Fibroblast of skin of back (primary cell): ENCODE results near the gene DNM3.
A peak's percentile ranks its signal among the peaks of the same experiment; 100 is the strongest.

Source experiments
- DNase-seq: peaks from one replicate; pipeline ENCODE4 v3.0.0-alpha.2; 2013

DNM3 gene

DNA sequence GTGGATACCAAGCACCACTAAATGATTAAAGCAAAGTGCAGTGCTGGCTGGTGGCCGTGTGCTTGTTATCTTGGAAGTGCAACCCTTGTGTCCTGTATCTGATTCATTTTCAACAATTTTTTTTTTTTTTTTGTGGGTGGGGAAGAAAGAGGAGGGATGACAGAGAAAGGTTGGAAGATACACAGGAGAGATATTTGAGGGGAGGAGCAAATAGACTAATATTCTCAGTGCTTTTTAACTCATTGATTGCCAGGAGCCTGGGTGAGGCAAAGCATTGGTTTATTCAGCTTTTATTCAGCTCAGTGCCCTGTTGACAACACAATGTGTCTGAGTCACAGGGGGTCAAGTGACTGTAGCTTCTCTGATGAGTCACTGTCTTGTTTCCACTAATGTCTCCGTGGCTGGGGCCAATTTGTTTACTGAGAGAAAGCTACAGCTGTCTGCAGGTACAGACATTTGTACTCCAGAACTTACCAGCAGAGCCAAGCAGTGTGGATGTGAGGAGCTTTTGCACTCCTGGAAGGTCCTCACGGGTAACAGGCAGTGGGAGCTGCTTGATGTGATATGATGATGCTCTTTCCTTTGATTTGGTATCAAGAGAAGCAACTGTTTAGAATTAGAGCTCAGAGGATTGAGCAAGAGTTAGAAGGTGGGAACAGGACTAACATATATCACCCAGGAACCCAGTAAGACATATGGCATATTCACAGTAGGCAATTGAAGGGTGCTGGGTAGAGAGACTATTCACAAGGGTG is 23.6 kb upstream of the DNM3 start:
- DNase-seq, result peak; percentile 81

DNA sequence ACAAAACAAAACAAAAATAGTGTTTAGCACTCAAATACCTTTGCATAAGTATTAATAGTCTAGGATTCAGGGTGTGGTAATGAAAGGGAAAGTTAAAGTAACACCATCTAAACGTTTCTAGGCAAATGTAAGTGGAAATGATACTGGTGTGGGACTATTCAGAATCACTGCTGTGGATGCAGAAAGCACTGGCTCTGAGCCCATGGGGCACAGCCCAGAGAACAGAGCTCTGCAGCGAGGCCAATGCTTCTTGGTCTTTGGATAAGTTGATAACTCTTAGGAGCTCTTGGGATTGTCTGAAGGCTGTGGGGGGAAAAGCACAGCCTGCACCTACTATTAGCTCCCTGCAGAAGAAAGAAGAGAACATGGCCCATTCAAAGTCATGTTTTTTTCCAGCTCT is 21.4 kb upstream of the DNM3 start:
- no peak for DNase-seq

DNA sequence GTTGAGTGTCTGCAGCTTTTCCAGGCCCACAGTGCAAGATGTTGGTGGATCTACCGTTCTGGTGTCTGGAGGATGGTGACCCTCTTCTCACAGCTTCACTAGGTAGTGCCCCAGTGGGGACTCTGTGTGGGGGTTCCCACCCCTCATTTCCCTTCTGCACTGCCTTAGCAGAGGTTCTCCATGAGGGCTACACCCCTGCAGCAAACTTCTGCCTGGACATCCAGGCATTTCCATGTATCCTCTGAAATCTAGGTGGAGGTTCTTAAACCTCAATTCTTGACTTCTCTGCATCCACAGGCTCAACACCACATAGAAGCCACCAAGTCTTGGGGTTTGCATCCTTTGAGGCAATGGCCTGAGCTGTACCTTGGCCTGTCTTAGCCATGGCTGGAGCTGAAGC is 14.3 kb upstream of the DNM3 start:
- no peak for DNase-seq

GRCh38 chr1:171828794-171829193 is 12.5 kb upstream of the DNM3 start:
- DNase-seq, result no peak

- DNase-seq, result peak; percentile 74
These were observed 8.0 kb upstream of the DNM3 start for GRCh38 chr1:171833091-171833825.

DNA sequence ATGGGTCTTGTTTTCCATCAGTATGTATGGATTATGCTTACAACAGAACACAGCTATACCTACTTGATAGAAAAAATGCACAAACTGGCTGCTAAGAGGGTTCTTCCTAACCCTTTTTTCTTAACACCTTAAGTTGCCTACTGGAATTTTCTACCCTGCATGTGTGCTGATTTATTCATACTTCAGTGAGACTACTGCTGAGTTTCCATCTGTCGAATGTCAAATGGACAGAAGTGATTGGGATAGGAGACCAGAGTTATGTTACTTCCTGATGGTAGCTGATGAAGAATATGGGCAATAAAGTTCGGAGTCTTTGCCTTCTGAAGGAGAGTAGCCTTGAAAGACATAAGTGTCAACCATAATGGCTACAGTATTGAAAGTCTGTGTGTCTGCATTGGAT is 6.5 kb upstream of the DNM3 start:
- no peak for DNase-seq

- DNase-seq, result no peak
These were observed 5.4 kb upstream of the DNM3 start for GRCh38 chr1:171835891-171836290.

DNA sequence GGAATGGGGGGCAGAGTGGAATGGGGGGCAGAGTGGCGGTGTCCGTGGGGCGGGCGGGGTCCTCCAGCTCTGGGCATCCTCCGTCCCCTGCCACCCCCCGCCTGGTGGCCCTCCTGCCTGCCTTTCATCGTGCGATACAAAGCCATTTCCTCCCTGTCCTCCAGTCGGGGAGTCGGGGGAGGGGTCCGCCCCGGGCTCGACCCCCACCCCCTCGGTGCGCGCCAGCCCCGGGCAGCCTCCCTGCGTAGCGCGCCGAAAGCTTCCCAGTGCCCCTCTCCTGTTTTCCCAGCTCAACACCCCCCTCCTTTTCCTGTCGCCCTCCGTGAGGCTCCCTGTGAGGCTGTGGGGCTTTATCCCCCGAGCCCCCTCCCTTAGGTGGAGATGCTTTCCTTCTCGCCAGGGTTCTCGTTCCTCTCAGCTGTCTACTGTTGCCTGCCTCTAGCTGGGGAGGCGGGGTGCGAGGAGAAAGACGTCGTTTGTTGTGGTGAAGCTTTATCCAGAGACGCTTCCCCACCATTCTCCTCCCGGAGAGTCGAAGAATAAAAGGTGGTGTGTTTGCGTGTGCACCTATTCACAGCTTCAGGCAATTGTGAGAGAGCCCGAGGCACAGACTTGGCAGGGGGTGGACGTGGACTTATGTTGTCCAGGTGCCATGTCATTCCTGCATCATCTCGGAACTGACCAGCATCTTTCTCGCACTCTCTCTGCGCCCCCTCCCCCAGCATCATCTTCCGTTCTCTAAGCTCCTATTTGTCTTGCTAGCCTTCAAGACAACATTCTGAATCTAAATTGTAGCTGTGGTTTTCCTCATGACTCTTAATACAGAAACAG is 848 bp downstream of the DNM3 start:
- no peak for DNase-seq

- no peak for DNase-seq
These were observed 3.1 kb downstream of the DNM3 start for GRCh38 chr1:171844381-171844780.

DNA sequence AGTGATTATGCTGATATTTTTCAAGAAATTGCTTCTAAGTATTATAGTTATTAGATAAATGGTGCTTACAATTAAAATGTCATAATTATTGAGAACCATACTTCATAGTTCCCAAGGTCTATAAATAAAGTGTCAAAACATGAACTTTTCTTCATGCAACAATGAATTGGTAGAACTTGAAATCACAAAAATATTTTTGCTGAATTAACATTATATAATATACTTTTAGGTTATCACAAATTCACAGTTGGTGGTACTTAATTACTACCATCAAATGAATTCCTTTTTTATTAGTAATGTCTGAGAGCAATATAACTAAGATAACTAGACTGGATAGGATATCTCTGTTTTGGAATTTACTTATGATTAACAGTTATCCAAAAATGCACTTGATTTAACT is 4.7 kb downstream of the DNM3 start:
- DNase-seq, result no peak

GRCh38 chr1:171849245-171849898 is 8.1 kb downstream of the DNM3 start:
- no peak for DNase-seq

DNA sequence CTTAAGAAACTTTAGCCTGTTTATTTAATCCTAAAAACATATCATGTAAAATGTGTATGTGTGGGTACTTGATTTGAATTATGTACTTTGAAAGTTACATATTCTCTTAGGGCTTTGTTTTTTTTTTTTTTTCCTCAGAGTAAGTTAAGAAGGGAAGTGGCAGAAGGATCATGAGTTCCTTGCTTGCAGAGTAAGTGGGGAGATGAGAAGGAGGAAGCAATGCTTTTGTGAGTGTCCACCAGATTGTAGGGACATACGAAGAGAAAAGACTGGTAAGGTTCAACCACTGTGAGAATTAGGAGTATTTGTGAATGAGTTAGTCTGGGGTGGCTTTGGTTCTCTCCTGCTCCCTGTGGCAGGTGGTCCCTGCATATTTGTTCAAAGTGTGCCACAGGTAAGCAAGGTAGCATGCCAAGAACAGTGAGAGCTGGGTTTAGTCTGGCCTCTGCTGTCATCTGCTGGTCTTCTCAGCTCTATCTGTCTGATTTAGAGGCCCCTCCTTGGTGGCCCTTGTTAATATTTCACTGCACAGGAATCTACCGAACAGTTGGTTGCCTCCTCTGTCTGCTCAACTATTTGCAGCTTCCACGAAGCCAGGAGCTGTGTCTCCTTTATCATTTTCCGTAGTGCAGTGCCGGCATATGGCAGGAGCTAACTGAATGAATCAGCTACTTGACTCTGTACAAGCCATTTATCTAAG is 9.5 kb downstream of the DNM3 start:
- no peak for DNase-seq

DNA sequence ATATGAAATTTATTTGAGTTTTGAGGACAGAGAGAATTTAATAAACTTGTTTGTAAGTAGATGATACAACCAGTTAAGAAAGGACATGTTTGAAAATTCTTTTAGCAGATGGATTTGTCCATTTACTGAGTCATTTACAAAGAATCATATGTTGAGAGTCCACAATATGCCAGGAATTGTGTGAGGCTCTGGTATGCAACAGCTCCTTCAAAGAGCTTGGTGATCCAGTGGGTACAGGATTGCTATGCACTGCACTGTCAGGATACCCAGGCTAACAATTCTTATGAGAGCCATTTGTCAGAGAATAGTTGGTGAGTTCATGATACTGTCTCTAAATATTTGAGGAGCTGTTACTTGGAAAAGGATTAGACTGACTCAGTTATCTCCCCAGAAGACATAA is 11.0 kb downstream of the DNM3 start:
- peak; percentile 71 for DNase-seq

DNA sequence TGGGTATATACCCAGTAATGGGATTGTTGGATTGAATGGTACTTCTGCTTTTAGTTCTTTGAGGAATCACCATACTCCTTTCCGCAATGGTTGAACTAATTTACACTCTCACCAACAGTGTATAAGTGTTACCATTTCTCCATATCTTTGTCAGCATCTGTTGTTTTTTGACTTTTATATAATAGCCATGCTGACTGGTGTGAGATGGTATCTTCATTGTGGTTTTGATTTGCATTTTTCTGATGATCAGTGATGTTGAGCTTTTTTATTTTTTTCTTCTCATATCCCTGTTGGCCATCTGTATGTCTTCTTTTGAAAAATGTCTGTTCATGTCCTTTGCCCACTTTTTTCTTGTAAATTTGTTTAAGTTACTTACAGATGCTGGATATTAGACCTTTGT is 14.1 kb downstream of the DNM3 start:
- no peak for DNase-seq

DNA sequence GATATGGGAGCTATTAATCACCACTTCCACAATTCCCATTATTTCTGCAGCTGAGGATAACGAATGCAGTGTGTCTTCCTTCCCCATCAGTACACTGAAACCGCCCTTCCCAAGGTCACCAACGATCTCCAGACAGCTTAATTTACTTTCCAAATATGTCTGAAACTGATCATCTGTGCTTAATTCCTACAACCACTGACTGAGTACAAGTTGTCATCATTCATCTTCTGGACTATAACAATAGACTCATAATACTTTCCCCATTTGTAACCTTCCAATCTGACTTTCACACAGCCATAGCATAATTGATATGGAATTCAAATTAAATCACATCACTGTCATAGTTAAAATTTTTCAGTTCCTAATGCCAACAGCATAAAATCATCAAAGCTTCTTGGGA is 17.4 kb downstream of the DNM3 start:
- DNase-seq, result peak; percentile 15

GRCh38 chr1:171860696-171861095 is 19.4 kb downstream of the DNM3 start:
- no peak for DNase-seq

DNA sequence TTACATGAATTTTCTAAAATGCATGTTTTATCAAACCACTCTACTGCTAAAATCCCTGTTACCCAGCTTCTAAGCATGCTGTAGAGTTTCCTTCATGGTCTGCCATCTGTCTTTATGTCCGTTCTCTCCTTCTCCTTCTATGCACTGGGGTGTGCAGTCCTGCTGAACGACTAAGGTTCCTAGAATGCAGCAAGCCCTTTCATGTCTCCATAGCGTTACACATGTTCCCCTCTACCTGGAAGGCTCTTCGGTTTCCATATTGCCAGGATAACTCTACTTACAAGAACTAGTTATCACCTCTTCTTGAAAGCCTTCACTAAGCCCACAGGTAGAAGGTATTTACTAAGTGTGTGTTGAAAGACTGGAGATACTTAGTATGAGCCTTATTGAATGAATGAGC is 22.2 kb downstream of the DNM3 start:
- no peak for DNase-seq

DNA sequence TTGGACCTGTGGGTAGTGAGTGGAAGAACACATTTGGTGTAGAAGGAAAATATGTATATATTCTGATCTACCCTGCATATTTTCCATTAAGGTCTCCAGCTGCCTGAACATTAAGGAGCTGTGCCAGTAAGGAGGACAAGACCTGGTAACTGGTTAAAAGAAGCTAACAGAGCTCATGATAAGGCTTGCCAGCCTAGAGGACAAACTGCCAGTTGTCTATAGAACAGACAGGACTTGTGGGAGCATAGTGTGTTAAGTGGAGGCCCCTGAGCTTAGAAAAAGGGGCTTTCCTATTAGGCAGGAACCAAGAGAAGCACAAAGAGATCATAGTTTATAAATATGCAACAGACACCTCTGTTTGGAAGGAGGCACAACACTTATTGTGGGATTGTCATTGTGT is 23.0 kb downstream of the DNM3 start:
- DNase-seq, result no peak

DNA sequence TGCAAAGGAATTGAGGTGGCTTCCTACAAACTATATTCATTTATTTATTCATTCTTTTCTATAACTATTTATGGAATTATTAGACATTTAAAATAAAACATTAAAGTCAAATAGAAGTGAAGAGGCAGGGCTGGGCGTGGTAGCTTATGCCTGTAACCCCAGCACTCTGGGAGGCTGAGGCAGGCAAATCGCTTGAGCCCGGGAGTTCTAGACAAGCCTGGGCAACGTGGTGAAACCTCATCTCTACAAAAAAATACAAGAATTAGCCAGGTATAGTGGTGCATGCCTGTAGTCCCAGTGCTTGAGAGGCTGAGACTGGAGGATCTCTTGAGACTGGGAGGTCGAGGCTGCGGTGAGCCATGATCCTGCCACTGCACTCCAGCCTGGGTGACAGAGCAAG is 23.8 kb downstream of the DNM3 start:
- DNase-seq, result no peak

DNA sequence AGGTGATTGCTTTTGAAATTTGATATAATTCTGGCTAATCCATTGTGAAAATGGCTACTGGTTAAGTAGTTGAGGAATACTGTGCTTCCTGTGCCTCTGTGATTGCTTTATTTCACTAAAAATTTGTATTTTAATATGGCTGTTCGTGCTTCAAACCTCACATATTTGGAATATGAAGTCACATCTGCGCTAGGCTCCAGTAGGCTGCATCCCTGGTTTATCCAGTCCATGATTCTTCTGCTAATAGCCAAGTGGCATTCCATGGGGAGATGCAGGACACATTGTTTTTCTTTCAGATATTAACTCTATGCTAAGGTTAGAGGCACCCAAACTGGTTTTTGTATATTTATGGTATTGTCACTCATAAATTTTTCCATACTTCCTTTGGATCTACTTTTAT is 25.9 kb downstream of the DNM3 start:
- DNase-seq, result no peak

DNA sequence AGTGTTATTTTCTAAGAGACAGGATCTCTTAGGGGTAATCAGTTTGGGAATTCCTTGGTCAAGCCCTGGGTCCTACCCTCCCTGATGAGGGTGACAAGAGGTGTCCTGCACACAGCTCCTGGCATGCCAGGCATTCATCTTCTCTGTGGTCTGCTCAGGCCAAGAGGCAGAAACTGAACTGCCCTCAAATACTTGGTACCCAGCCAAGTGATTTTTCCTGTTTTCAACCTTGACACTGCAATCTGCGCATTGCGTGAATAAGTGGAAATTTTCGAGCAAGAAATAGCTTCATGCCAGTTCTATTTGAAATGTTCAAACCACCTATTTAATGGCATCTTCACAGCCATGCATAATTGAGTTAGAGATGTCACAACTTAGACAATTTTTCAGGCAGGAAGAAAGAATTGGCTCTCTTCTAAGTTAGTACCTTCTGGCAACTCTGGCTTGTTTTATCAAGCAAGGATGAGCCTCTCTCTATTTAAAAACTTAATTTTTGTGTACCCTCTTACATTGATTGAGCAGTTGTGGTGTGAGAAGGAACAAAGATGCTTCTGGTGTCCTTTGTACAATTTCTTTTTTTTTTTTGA is 27.0 kb downstream of the DNM3 start:
- DNase-seq, result peak; percentile 4

GRCh38 chr1:171869097-171869496 is 27.8 kb downstream of the DNM3 start:
- DNase-seq, result no peak
